GM12874 (cell line): Measurements from ENCODE around the gene FUT4.

Source experiments
- TF ChIP-seq, protein P1 (sequence below): IDR thresholded peaks from 2 replicates; pipeline ENCODE4 v1.5.1; 2011; ENCODE audit warnings: low read depth, mild to moderate bottlenecking, control low read depth, low read length, moderate library complexity; ENCODE audit not compliant: insufficient read depth

The FUT4 gene

DNA sequence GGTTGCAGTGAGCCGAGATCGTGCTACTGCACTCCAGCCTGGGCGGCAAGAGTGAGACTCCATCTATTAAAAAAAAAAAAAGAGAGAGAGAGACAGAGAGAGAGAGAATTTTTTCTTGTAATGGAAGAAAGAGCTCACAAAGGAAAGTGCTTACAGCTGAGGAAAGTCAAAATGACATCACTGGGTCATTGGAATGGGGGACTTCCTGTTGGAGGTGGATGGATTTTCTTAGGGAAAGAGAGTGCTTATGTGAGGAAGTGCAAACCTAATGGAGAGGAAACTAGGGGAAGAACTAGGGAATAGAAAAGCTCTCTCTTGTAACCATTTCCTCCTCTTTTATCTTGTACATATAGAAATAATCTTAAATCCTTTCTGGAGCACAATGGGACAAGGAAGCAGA, 17.1 kb downstream of the FUT4 start:
- TF ChIP-seq, protein P1, sequence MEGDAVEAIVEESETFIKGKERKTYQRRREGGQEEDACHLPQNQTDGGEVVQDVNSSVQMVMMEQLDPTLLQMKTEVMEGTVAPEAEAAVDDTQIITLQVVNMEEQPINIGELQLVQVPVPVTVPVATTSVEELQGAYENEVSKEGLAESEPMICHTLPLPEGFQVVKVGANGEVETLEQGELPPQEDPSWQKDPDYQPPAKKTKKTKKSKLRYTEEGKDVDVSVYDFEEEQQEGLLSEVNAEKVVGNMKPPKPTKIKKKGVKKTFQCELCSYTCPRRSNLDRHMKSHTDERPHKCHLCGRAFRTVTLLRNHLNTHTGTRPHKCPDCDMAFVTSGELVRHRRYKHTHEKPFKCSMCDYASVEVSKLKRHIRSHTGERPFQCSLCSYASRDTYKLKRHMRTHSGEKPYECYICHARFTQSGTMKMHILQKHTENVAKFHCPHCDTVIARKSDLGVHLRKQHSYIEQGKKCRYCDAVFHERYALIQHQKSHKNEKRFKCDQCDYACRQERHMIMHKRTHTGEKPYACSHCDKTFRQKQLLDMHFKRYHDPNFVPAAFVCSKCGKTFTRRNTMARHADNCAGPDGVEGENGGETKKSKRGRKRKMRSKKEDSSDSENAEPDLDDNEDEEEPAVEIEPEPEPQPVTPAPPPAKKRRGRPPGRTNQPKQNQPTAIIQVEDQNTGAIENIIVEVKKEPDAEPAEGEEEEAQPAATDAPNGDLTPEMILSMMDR, result no peak

DNA sequence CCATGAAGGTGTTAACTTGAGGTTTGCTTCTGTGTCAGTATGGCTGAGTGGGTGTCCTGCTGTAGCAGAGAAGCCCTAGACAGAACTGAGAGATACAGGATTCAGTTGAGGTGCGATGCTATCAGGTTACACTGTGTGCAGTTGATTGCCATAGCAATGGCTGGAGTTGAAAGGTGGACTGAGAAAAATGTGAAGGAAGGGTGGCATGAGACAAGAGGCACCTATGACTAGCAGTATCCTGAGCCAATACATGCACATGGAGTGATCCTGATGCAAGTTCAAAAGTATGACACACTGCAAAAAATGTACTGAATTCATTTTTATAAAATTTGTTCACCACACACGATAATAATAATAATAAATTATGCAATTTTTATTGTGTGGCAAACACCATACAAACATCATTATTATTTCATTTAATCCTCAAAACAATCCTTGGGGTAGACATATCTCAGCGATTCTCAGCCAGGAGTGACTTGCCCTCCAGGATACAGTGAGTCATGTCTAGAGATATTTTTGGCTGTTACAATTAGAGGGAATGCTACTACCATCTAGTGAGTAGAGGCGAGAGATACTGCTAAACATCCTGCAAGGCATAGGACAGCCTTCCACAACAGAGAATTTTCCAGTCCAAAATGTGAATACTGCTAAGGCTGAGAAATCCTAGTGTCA, 19.6 kb downstream of the FUT4 start:
- TF ChIP-seq, protein P1, result no peak

DNA sequence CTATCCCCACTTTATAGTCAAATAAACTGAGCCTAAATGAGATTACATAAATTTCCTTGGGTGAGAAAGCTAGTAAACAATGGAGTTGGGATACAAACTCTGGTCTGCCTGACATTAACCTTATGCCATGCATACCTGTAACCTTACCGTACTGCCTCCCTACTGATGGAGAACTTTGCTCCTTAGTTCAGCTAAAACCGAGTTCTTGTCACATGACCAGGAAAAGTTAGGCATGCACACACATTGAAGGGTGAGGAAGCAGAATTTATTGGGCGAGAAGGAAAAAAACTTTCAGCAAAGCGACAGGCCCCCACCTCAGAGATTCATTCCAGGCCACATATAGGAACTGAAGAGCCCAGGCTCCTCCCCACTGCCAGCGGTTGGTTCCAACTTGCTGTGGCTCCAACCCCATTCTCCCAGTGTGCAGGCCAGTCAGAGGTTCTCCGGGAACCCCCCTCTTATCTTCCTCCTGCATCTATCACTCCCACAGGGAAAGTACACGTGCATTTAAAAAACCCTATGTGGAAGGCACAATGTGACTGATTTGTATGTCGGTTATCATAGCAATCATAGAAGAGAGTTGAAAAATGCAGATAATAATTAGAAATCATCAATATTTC, 20.2 kb downstream of the FUT4 start:
- TF ChIP-seq, protein P1, result no peak

DNA sequence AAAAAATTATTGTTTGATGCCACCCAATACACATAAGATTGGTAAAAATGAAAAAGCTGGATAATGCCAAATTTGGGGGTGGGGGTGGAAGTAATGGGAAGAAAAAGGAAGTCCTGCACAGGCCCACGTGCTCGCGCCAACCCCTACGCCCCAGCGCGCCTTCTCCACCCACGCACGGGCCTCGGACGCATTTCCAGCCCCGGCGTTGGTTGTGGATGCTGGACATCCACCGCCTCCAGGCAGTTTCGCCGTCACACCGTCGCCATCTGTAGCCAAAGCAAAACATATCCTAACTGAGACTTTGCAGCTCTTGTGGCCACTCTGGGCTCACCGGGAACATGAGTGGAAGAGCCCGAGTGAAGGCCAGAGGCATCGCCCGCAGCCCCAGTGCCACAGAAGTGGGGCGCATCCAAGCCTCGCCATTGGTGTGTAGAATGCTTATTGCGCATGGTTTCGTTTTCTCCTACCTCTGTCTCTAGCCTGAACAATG, 23.5 kb downstream of the FUT4 start, which contains the start of gene PIWIL4:
Gene PIWIL4, plus strand, starts transcription at position 188 of the 490 bp plus-strand sequence. Its CDS starts 151 bp downstream, at position 339.
- TF ChIP-seq, protein P1, result no peak

DNA sequence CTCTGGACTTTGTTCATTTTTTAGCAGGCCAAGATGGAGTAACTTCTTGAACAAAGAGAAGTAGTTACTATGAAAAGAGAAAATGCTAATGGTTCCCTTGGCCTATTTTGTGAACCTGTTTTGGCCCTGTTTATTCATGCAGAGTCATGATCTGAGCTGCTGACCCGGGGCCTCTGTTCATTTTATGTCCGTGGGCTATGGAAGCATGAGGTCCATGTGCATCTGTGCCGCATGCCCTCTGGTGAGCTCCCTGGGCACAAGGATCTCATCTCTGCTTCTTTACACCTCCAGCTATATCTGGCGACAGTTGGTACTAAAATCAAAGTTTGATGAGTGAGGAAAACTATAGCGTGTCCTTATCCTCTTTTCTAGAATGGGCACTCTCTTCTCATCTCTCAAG, 24.5 kb downstream of the FUT4 start:
- TF ChIP-seq, protein P1, result no peak

DNA sequence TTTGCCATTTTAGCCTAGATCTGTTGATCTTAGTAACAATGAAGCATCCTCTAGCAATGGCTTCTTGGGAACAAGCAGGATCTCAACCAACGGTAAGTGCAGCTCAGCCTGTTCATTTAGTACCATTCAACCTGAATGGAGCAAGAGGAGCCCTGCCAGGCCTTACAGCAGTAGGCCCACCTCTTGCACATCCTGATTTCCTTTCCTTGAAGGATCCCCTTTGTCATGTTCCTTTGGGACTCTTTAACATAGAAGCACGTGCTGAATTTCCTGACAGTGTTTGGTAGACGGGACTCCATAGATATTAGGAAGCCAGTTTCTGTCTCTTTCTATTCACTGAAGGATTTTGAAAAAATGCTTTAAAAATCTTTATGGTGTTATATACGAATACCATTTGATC, 25.0 kb downstream of the FUT4 start:
- TF ChIP-seq, protein P1, result no peak

DNA sequence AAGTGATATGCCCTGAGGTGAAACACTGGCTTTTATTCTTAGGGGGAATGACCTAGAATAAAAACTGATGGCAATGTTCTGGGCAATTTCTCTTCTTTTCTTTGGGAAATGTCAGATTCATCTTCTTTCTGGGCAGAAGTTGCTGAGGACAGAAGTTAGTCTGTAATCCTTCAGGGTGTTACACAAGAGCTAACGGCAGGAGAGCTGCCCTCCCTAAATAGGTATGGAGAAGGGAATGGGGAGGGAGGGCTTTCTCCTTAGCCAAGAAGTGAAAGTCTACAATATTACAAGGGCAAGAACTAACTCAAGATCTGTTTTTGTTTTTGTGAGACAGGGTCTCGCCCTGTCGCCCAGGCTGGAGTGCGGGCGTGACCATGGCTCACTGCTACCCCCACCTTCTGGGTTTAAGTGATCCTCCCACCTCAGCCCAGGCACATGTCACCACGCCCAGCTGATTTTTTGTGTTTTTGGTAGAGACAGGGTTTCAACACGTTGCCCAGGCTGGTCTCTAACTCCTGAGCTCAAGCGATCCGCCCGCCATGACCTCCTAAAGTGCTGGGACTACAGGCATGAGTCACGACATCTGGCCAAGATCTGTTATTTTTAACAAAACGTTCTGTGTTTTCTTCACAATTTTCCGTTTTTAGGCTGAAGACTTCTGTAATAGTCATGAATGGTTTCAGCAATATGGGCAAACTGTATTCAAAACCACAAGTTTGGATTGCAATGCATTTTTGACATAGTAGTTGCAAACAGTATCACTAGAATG, 30.7 kb downstream of the FUT4 start:
- TF ChIP-seq, protein P1, result no peak
